C4-2B (cell line): ENCODE results near the gene SYNE4.

Experiments used
- CTCF ChIP-seq: fragments of 450-650 bp; conservative IDR thresholded peaks from 2 replicates; pipeline ENCODE4 v1.5.1; 2017; ENCODE audit warnings: mild to moderate bottlenecking
- ZFX ChIP-seq: fragments of 450-650 bp; IDR thresholded peaks from 2 replicates; pipeline ENCODE4 v1.6.1; 2017

- TF ChIP-seq CTCF = no peak
- no peak for TF ChIP-seq ZFX
Observed at GRCh38 chr19:36009220-36009619, 607 bp upstream of the SYNE4 start.
